ENCODE data around the gene GABRE.
"Not testable (repeated sequence)": the region's sequence is repeated elsewhere in the genome, so short reads cannot be mapped to it uniquely, and the experiment has no call there.

The GABRE gene

DNA sequence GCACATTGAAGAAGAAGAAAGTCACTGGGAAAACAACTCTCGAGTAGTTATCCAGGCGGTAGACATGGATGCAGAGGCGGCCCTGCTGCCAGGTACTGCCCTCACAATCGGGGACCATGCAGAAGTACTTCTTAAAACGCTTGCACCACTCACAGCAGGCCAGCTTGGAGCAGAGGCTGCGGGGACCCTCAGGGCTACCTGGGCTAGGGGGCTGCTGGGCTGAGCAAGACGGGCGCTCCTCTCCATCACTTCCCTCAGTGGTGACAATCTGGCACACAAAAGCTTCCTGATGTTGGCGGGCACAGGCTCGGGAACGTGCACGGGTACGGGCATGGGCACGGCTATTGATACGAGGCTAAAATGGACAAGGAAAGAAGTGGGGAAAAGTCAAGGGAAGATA lies 19.7 kb downstream of the GABRE start:
- H3K36me3 Mint-ChIP-seq (ENCODE audit: insufficient read depth): peaks cover 2% of the 10 kb centered on the region

DNA sequence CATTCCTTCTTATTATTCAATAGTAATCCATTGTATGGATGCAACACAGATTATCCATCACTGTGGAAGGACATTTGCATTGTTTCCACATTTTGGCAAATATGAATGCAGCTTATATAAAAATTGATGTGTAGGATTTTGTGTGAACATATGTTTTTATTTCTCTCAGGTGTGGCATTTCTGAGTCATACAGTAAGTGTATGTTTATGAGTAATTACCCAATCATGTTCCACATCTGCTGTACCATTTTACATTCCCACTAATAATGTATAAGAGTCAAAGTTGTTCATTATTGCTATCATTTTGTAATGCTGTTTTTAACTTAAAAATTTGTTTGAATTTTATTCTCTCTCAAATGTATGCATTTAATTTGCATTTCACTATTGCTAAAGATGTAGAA lies 36.3 kb downstream of the GABRE start:
- no peaks in the 10 kb centered on the region for H3K36me3 Mint-ChIP-seq (ENCODE audit: insufficient read depth)
- no peaks in the 10 kb centered on the region for H3K27me3 Mint-ChIP-seq
- DNase-seq (ENCODE audit: low spot score in 2 of 2) (no peak), ATAC-seq (replicated peaks; ENCODE audit: extremely low read depth, poor library complexity, severe bottlenecking) (no peak)
- H3K27ac Mint-ChIP-seq (ENCODE audit: low read depth): no peak overlapping the region
- H3K4me3 Mint-ChIP-seq: no peak overlapping the region
- H3K9me3 Mint-ChIP-seq: no peaks in the 10 kb centered on the region
- H3K4me1 Mint-ChIP-seq: no peaks in the 10 kb centered on the region

More for the DNA sequence above, 19.7 kb downstream of the GABRE start:
- Mint-ChIP-seq H3K9me3 (no peaks in the 10 kb centered on the region), H3K27ac (ENCODE audit: low read depth) (no peak overlapping the region), H3K4me3 (no peak overlapping the region), H3K27me3 (no peaks in the 10 kb centered on the region), H3K4me1 (no peaks in the 10 kb centered on the region)
- DNase-seq (ENCODE audit: low spot score in 2 of 2): no peak
- no peak for ATAC-seq (replicated peaks; ENCODE audit: extremely low read depth, poor library complexity, severe bottlenecking)

DNA sequence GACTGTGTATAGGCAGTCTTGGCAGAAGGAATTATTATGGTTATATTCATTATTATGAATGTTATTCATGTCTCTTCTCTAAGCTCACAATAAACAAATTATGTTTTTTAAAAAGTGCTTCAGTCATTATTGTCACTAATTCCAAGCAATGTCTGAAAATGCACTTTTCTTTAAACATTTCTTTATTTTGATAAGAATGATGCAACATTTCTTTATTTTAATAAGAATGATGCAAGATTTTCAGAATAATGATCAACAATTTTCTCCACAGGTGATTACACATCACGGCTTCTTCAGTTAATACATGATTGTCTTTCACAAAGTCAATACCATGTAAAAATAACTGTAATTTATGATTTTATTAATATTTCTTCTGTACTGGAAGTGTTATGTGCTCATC lies 39.1 kb downstream of the GABRE start:
- Mint-ChIP-seq H3K4me1 (no peaks in the 10 kb centered on the region), H3K27me3 (no peaks in the 10 kb centered on the region), H3K9me3 (no peaks in the 10 kb centered on the region), H3K4me3 (no peak overlapping the region), H3K27ac (ENCODE audit: low read depth) (no peak overlapping the region), H3K36me3 (ENCODE audit: insufficient read depth) (no peaks in the 10 kb centered on the region)
- no peak for DNase-seq (ENCODE audit: low spot score in 2 of 2)
- ATAC-seq (replicated peaks; ENCODE audit: extremely low read depth, poor library complexity, severe bottlenecking): no peak

DNA sequence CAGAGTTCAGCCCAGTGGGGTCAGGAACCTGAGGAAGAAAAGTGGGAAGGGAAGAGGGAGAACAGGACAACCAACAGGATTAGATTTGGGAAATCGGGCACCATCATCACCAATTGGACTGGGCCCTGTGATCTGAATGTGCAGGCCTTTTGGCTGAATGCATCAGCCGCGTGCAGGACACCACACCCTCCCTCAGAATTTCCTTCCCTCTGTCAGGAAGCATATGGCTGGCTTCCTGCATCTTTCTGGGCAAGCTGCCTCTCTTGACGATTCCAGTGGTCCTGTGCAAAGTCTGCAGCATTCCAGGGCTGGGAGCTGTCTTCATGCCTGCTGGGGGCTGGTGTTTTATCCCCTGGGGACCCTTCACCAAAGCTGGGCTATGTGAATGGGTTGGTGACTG lies 45.4 kb downstream of the GABRE start:
- no peak for ATAC-seq (replicated peaks; ENCODE audit: extremely low read depth, poor library complexity, severe bottlenecking)
- H3K4me3 Mint-ChIP-seq: no peak overlapping the region
- H3K36me3 Mint-ChIP-seq (ENCODE audit: insufficient read depth): no peaks in the 10 kb centered on the region
- H3K27me3 Mint-ChIP-seq: no peaks in the 10 kb centered on the region
- H3K4me1 Mint-ChIP-seq: no peaks in the 10 kb centered on the region
- no peak overlapping the region for H3K27ac Mint-ChIP-seq (ENCODE audit: low read depth)
- no peak for DNase-seq (ENCODE audit: low spot score in 2 of 2)
- no peaks in the 10 kb centered on the region for H3K9me3 Mint-ChIP-seq

GRCh38 chrX:151923648-151924047 lies 50.8 kb downstream of the GABRE start:
- no peaks in the 10 kb centered on the region for H3K36me3 Mint-ChIP-seq (ENCODE audit: insufficient read depth)
- H3K27me3 Mint-ChIP-seq: no peaks in the 10 kb centered on the region
- no peak overlapping the region for H3K27ac Mint-ChIP-seq (ENCODE audit: low read depth)
- H3K4me1 Mint-ChIP-seq: no peaks in the 10 kb centered on the region
- no peaks in the 10 kb centered on the region for H3K9me3 Mint-ChIP-seq
- no peak for DNase-seq (ENCODE audit: low spot score in 2 of 2)
- no peak overlapping the region for H3K4me3 Mint-ChIP-seq
- ATAC-seq (replicated peaks; ENCODE audit: extremely low read depth, poor library complexity, severe bottlenecking): no peak

GRCh38 chrX:151922692-151923091 lies 51.8 kb downstream of the GABRE start:
- Mint-ChIP-seq H3K27me3 (no peaks in the 10 kb centered on the region), H3K27ac (ENCODE audit: low read depth) (no peak overlapping the region), H3K4me1 (no peaks in the 10 kb centered on the region), H3K4me3 (no peak overlapping the region), H3K36me3 (ENCODE audit: insufficient read depth) (no peaks in the 10 kb centered on the region), H3K9me3 (no peaks in the 10 kb centered on the region)
- ATAC-seq (replicated peaks; ENCODE audit: extremely low read depth, poor library complexity, severe bottlenecking) (no peak), DNase-seq (ENCODE audit: low spot score in 2 of 2) (no peak)

DNA sequence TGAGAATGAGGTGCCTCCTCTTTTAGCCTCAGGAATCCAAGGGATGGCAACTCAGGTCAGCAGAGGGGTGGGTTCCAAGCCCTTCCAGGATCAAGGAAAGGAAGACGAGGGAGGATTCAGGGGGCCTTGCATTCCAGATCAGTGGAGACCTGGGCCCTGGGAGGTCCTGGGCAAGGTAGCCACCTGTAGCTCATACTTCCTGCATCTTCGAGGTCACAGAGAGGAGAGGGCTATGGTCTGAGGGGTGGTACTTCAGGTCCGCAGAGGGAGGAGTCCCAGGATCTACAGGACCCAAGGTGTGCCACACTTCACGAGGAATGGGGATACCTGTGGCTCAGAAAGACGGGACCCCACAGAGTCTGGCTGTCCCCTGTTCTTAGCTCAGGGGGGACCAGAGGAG lies 52.6 kb downstream of the GABRE start:
- H3K9me3 Mint-ChIP-seq: no peaks in the 10 kb centered on the region
- ATAC-seq (replicated peaks; ENCODE audit: extremely low read depth, poor library complexity, severe bottlenecking) (no peak), DNase-seq (ENCODE audit: low spot score in 2 of 2) (no peak)
- no peaks in the 10 kb centered on the region for H3K36me3 Mint-ChIP-seq (ENCODE audit: insufficient read depth)
- no peak overlapping the region for H3K27ac Mint-ChIP-seq (ENCODE audit: low read depth)
- H3K27me3 Mint-ChIP-seq: no peaks in the 10 kb centered on the region
- no peaks in the 10 kb centered on the region for H3K4me1 Mint-ChIP-seq
- H3K4me3 Mint-ChIP-seq: no peak overlapping the region

GRCh38 chrX:151921292-151921691 lies 53.2 kb downstream of the GABRE start:
- DNase-seq (ENCODE audit: low spot score in 2 of 2): no peak
- no peak for ATAC-seq (replicated peaks; ENCODE audit: extremely low read depth, poor library complexity, severe bottlenecking)
- Mint-ChIP-seq H3K36me3 (ENCODE audit: insufficient read depth) (no peaks in the 10 kb centered on the region), H3K27me3 (no peaks in the 10 kb centered on the region), H3K4me1 (no peaks in the 10 kb centered on the region), H3K27ac (ENCODE audit: low read depth) (no peak overlapping the region), H3K4me3 (no peak overlapping the region), H3K9me3 (no peaks in the 10 kb centered on the region)

- Mint-ChIP-seq H3K4me1 (no peaks in the 10 kb centered on the region), H3K9me3 (no peaks in the 10 kb centered on the region), H3K4me3 (no peak overlapping the region), H3K27me3 (no peaks in the 10 kb centered on the region), H3K36me3 (ENCODE audit: insufficient read depth) (no peaks in the 10 kb centered on the region), H3K27ac (ENCODE audit: low read depth) (no peak overlapping the region)
- DNase-seq (ENCODE audit: low spot score in 2 of 2) (no peak), ATAC-seq (replicated peaks; ENCODE audit: extremely low read depth, poor library complexity, severe bottlenecking) (no peak)
These were observed 53.9 kb downstream of the GABRE start for GRCh38 chrX:151920530-151920929.

GRCh38 chrX:151920101-151920500 lies 54.4 kb downstream of the GABRE start:
- no peak overlapping the region for H3K4me3 Mint-ChIP-seq
- H3K27me3 Mint-ChIP-seq: no peaks in the 10 kb centered on the region
- no peaks in the 10 kb centered on the region for H3K36me3 Mint-ChIP-seq (ENCODE audit: insufficient read depth)
- no peak overlapping the region for H3K27ac Mint-ChIP-seq (ENCODE audit: low read depth)
- no peaks in the 10 kb centered on the region for H3K9me3 Mint-ChIP-seq
- ATAC-seq (replicated peaks; ENCODE audit: extremely low read depth, poor library complexity, severe bottlenecking) (no peak), DNase-seq (ENCODE audit: low spot score in 2 of 2) (no peak)
- no peaks in the 10 kb centered on the region for H3K4me1 Mint-ChIP-seq

GRCh38 chrX:151919610-151920009 lies 54.9 kb downstream of the GABRE start:
- H3K36me3 Mint-ChIP-seq (ENCODE audit: insufficient read depth): no peaks in the 10 kb centered on the region
- no peaks in the 10 kb centered on the region for H3K9me3 Mint-ChIP-seq
- no peak overlapping the region for H3K27ac Mint-ChIP-seq (ENCODE audit: low read depth)
- ATAC-seq (replicated peaks; ENCODE audit: extremely low read depth, poor library complexity, severe bottlenecking) (no peak), DNase-seq (ENCODE audit: low spot score in 2 of 2) (no peak)
- H3K4me1 Mint-ChIP-seq: no peaks in the 10 kb centered on the region
- H3K4me3 Mint-ChIP-seq: no peak overlapping the region
- H3K27me3 Mint-ChIP-seq: no peaks in the 10 kb centered on the region

DNA sequence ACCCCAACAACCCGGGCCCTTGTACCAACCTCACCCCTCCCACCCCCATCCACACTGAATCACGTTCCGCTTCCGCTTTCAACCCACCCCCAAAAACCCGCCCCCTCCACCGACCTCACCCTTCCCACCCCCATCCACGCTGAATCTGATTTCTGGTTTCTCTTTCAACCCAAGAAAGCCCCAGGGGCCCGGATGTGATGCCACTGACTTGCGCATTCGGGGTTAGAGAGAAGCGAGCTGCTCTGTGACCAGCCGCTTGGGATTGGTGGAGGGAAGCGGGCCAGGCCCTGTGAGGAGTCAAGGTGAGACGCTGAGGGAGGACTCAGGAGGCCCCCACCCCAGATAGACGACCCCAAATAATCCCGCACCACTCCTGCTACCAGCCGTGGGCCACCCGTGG lies 55.7 kb downstream of the GABRE start:
- not testable (repeated sequence) for H3K27ac Mint-ChIP-seq (ENCODE audit: low read depth); DNase-seq (ENCODE audit: low spot score in 2 of 2); H3K36me3 Mint-ChIP-seq (ENCODE audit: insufficient read depth); H3K9me3 Mint-ChIP-seq; H3K4me1 Mint-ChIP-seq; H3K4me3 Mint-ChIP-seq; H3K27me3 Mint-ChIP-seq; ATAC-seq (replicated peaks; ENCODE audit: extremely low read depth, poor library complexity, severe bottlenecking)

DNA sequence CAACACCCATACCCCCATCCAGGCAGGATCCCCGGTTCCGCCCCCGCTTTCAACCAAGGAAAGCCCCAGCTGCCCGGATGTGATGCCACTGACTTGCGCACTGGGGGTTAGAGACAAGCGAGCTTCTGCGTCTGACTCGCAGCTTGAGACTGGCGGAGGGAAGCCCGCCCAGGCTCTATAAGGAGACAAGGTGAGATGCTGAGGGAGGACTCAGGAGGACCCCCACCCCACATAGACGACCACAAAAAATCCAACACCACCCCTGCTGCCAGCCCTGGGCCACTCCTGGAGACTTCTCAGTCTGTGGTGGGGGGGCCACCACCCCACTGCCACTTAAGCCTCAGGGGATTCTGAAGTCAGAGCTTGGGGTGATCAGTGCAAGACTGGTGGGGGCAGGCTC lies 61.7 kb downstream of the GABRE start, which contains the start of gene MAGEA4:
MAGEA4 (plus strand) TSS at position 110 of the 400 bp plus-strand sequence. CDS start 10,776 bp downstream, outside the sequence.
- Mint-ChIP-seq H3K36me3 (ENCODE audit: insufficient read depth) (no peaks in the 10 kb centered on the region), H3K27me3 (no peaks in the 10 kb centered on the region), H3K4me1 (no peaks in the 10 kb centered on the region), H3K27ac (ENCODE audit: low read depth) (no peak within 1 kb of the TSS), H3K9me3 (no peaks in the 10 kb centered on the region), H3K4me3 (no peak within 1 kb of the TSS)
- ATAC-seq (replicated peaks; ENCODE audit: extremely low read depth, poor library complexity, severe bottlenecking) (no peak), DNase-seq (ENCODE audit: low spot score in 2 of 2) (no peak)

DNA sequence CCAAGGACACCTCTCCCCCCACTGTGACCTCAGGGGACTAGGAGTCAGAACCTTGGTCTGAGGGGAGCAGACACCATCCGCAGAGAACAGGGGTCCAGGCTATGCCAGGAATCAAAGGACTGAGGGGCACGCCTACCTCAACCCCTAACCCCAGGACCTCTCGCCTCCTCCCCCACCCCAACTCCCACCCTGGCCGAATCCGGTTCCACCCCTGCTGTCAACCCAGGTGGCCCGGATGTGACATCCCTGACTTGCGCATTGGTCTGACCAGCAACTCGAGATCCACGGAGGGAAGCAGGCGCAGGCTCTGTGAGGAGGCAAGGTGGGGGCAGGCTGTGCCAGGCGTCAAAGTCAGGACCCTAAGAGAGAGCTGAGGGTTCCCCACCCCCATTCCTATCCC lies 62.3 kb downstream of the GABRE start:
- no peak for ATAC-seq (replicated peaks; ENCODE audit: extremely low read depth, poor library complexity, severe bottlenecking)

More for the DNA sequence above, 62.3 kb downstream of the GABRE start:
- Mint-ChIP-seq H3K4me3 (no peak overlapping the region), H3K36me3 (ENCODE audit: insufficient read depth) (no peaks in the 10 kb centered on the region), H3K27me3 (no peaks in the 10 kb centered on the region), H3K27ac (ENCODE audit: low read depth) (no peak overlapping the region), H3K9me3 (no peaks in the 10 kb centered on the region), H3K4me1 (no peaks in the 10 kb centered on the region)
- no peak for DNase-seq (ENCODE audit: low spot score in 2 of 2)

Measured in central memory CD8-positive, alpha-beta T cell (primary cell).